AG09319 (cell line): ENCODE data around the gene S100A13.

Experiments
- DNase-seq: peaks from one replicate; pipeline ENCODE4 v3.0.0-alpha.2; 2010; ENCODE audit warnings: low read depth; ENCODE audit errors: extremely low read depth
- TF ChIP-seq, protein P1 (sequence below): IDR thresholded peaks from 2 replicates; pipeline ENCODE4 v1.5.1; 2011; ENCODE audit warnings: low read depth, mild to moderate bottlenecking, inconsistent platforms, low read length, moderate library complexity

The S100A13 gene

DNA sequence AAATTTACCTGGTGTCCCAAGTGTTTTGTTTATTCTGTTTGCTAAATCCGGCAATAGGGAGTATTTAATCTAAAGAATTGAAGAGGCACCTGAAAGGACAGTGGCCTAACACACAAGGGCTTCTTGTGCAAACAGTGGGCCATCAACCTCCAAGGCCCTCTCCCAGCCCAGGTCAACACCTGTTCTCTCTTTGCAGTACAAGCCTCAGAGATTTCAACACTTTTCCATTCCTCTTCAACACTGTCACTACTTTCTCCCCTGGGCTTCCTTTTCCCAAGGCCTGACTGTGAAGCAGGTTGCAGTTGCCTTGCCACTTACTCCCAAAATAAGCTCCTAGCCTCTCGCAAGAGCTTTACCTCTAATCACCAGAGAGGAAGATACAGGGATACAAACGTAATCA is 28.0 kb upstream of the S100A13 start:
- TF ChIP-seq, protein P1, sequence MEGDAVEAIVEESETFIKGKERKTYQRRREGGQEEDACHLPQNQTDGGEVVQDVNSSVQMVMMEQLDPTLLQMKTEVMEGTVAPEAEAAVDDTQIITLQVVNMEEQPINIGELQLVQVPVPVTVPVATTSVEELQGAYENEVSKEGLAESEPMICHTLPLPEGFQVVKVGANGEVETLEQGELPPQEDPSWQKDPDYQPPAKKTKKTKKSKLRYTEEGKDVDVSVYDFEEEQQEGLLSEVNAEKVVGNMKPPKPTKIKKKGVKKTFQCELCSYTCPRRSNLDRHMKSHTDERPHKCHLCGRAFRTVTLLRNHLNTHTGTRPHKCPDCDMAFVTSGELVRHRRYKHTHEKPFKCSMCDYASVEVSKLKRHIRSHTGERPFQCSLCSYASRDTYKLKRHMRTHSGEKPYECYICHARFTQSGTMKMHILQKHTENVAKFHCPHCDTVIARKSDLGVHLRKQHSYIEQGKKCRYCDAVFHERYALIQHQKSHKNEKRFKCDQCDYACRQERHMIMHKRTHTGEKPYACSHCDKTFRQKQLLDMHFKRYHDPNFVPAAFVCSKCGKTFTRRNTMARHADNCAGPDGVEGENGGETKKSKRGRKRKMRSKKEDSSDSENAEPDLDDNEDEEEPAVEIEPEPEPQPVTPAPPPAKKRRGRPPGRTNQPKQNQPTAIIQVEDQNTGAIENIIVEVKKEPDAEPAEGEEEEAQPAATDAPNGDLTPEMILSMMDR: no peak
- DNase-seq: no peak

DNA sequence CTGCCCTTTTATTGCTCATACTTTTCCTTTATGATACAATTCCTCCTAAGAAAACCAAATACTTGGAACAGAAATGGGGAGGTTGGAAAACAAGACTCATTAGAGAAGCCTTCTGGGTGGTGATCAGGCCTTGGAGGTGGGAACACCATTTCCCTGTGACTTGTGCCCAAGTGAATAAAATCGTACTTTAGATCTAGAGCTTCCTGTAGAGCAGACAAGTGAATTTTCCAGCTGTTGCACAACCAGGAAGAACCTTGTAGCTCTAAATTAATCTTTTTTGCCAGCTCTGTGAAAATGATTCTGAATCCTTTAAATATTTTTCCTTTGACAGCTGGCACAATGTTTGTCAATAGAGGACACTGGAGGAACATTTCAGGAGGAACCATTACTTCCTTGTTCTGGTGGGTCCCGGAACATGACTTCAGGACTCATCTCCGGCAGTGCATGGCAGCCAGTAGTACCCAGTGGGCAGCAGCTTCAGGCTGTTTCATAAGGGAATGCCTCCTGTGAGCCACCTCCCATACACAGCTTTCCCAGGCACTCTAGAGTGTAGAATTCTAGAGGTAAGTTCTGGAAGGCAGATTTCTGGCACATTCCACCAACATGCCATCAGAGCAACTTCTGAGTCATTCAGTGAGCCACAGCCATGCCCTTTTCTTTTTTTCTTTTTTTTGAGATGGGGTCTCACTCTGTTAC is 25.6 kb upstream of the S100A13 start:
- no peak for DNase-seq
- TF ChIP-seq, protein P1: no peak

DNA sequence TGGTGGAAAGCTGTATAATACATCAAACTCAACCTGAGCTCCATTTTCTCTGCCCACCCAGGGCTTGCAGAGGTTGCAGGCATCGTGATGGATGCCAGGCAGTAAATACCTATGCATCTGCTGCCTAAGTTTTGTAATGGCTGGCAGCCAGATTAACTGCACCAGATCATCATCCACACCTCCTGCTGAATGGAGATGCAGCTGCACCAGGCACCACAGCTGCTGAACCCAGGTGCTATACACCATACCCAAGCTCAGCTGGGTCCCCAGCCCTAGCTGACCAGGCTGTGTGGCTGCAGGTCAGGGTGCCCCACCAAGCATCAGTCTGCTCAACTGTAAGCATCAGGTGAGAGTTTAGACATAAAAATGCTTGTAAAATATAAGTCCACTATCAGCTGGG is 24.5 kb upstream of the S100A13 start:
- TF ChIP-seq, protein P1: no peak
- no peak for DNase-seq

DNA sequence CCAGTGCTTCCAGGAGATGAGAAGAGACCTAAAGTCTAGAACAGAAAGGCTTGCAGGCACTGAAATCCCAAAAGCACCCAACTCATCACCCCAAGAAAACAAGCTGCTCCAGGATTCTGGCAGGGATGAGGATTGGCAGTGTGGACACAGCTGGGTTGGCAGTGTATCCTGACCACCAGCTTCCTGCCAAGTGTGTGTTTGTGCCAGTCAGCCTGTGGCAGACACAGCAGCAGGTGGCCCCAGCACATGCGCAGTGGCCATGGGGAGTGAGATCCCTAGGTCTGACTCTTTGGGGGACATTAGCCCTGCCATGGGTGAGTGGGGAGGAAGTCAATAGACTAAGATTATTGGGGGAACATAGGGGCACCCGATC is 22.5 kb upstream of the S100A13 start:
- TF ChIP-seq, protein P1: no peak
- DNase-seq: no peak

DNA sequence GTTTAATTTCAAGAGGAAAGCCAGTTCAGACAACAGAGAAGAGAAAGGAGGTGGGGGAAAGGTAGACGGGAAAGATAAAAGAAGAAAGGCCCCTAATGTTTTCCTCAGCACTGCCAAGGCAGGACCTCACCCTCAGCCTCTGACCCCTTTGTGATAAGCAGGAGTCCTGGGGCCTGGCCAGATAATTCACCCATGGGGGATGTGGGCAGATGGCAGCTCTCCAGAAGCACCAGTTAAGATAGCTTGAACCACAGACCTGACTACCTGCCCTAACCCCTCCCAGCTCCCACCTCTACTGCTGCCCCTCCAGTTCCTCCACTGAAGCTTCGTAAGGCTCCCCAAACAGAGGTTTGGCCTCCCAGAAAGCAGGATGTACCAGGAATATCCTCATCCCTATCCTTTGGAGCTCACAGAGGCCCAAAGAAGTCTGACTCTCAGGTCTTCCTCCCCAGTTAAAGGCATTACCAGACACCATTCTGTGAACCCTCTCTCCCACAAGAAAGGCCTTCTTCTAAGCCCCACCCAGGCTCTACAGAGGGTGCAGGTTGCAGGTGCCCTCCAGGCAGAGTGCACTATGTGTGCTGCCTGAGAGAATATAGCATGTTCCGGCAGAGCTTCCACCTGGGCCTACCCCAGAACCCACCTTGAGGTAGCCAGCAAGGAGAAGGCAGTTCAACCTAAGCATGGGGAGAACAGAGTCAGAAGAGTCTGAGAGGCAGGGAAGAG is 22.0 kb upstream of the S100A13 start:
- TF ChIP-seq, protein P1: no peak
- no peak for DNase-seq

DNA sequence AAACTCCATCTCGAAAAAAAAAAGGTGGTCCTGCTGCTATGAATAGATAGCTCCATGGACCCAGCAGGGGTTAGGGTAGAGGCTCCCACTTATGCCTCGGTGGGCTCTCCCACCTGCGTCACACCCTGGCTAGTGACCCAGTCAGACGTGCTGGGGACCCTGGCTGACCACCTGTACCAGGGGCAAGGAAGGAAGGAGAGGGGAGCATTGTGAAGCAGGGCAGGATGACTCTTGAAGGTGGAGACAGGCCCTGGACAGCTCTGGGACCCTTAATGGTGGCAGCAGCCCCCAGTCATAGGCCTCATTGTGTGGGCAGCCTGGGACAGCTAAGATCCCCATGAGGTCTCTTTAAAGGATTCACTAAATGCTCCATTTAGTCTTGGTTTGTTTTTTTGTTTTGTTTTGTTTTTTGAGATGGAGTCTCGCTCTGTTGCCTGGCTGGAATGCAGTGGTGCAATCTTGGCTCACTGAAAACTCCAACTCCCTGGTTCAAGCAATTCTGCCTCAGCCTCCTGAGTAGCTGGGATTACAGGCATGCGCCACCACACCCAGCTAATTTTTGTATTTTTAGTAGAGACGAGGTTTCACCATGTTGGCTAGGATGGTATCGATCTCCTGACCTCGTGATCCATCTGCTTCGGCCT is 20.8 kb upstream of the S100A13 start:
- TF ChIP-seq, protein P1: no peak
- no peak for DNase-seq

DNA sequence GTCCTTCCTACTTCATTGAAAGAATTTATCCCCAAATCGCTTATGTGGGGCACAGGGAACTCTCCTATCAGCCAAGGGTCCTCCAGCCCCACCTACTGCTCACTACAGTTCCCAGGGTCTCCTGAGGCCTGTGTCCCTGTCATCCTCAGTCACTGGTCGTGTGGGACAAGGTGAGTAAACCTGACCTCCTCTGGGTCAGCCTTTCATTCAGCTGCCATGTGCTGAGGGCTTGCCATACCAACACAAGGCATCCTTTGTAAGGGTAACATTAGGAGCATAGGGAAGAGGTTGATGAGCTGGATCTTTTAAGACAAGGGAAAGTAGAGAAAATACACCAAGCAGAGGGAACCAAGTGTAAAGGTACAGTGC is 20.0 kb upstream of the S100A13 start:
- TF ChIP-seq, protein P1: no peak
- no peak for DNase-seq
